AG04450 (cell line): ENCODE data around the gene FARP1. TPM values are rescaled to one million over a fixed set of nuclear protein-coding genes. Genes with fewer than 3 reads are reported as not detected.

Source experiments
- CTCF ChIA-PET: fragments of 300-600, 350-600 bp; formaldehyde crosslinking; extraction: SDS; loops from one replicate; lab custom pipeline; 2022; ENCODE audit warnings: antibody characterized with exemption, inconsistent platforms; lab: Charles Lee
- POLR2A ChIA-PET: fragments of 350-600 bp; formaldehyde crosslinking; extraction: SDS; loops from one replicate; lab custom pipeline; 2021; ENCODE audit warnings: antibody characterized with exemption, inconsistent platforms; lab: Yijun Ruan, JAX
- DNase-seq: peaks from one replicate; pipeline ENCODE4 v3.0.0-alpha.2; 2011; ENCODE audit warnings: low read depth, low spot score
- H3K27ac ChIP-seq: one replicate; pipeline ENCODE4 v1.5.1; 2012; ENCODE audit warnings: low read depth, low read length, control low read depth
- H3K27me3 ChIP-seq: one replicate; pipeline ENCODE4 v1.6.0; 2012; ENCODE audit warnings: low read length; ENCODE audit not compliant: control insufficient read depth, insufficient read depth
- H3K4me3 ChIP-seq: 2 replicates; pipeline ENCODE4 v1.5.1; 2011; ENCODE audit warnings: mild to moderate bottlenecking, low read depth, low read length, control low read depth
- H3K9me3 ChIP-seq: 2 replicates; pipeline ENCODE4 v1.5.1; 2012; ENCODE audit warnings: low read length; ENCODE audit not compliant: control insufficient read depth, insufficient read depth
- polyA plus RNA-seq: library from polyadenylated mRNA; depleted of rRNA; stranded (reverse); fragments of >200 nt; gene quantifications from 2 replicates; pipeline ENCODE4 v1.2.3, GENCODE V29; 2011
- TF ChIP-seq, protein P1 (sequence below): IDR thresholded peaks from 2 replicates; pipeline ENCODE4 v1.5.1; 2011; ENCODE audit warnings: low read depth, low read length, control low read depth, inconsistent platforms

FARP1 gene
- polyA plus RNA-seq, 1 experiment = 76.4 TPM

DNA sequence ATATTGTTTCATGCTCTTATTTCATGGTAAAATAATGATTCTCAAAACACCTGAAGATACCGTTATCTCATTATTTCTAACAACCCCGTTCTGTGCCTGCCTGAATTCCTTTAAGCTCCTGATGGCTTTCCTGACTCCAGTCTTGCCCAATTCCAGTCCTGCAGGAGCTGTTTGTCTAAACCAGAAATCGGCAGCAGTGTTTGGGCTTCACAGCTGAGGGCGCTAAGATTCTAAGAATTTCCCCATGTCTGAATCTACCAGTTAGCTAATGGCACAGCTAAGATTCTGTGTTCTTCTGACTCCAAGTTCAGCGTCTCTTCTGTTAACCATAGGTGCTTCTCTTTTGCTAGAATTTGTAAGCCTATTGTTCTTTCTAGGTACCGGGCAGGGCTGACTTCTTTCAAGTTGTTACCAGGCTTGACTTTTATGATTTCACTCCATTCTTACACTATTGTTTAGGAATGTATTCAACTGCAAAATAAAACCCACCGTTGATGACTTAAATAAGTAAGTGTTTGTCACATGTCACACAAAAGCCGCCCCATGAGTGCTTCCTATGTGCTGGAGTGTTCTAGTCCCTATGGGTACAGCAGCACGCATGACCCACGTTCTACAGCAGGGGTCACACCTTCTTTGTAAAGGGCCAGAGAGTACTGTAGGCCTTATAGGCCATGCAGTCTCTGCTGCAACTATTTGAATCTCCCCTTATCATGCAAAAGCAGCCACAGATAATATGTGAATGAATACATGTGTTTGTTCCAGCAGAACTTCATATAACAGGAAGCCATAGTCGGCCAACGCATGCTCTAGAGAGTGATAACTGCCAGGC, 202.4 kb downstream of the FARP1 start:
- TF ChIP-seq, protein P1, sequence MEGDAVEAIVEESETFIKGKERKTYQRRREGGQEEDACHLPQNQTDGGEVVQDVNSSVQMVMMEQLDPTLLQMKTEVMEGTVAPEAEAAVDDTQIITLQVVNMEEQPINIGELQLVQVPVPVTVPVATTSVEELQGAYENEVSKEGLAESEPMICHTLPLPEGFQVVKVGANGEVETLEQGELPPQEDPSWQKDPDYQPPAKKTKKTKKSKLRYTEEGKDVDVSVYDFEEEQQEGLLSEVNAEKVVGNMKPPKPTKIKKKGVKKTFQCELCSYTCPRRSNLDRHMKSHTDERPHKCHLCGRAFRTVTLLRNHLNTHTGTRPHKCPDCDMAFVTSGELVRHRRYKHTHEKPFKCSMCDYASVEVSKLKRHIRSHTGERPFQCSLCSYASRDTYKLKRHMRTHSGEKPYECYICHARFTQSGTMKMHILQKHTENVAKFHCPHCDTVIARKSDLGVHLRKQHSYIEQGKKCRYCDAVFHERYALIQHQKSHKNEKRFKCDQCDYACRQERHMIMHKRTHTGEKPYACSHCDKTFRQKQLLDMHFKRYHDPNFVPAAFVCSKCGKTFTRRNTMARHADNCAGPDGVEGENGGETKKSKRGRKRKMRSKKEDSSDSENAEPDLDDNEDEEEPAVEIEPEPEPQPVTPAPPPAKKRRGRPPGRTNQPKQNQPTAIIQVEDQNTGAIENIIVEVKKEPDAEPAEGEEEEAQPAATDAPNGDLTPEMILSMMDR = no peak
- no peak overlapping the region for H3K27ac ChIP-seq
- H3K27me3 ChIP-seq = no peaks in the 10 kb centered on the region
- no peaks in the 10 kb centered on the region for H3K9me3 ChIP-seq
- no peak for DNase-seq
- ChIA-PET CTCF (interaction anchor here (0.7 kb wide), 1 partner anchor 26 kb away, joined by 8 read pairs; no protein-coding TSS in a partner anchor), POLR2A (no interaction called here)
- no peak overlapping the region for H3K4me3 ChIP-seq

- Histone ChIP-seq H3K27me3 (no peaks in the 10 kb centered on the region), H3K9me3 (no peaks in the 10 kb centered on the region), H3K4me3 (no peak overlapping the region), H3K27ac (no peak overlapping the region)
- no peak for DNase-seq
- CTCF ChIA-PET = no interaction called here
- TF ChIP-seq, protein P1 = no peak
- POLR2A ChIA-PET = no interaction called here
These were observed 204.2 kb downstream of the FARP1 start for GRCh38 chr13:98346904-98347636.

- TF ChIP-seq, protein P1 = no peak
- H3K27ac ChIP-seq = no peak overlapping the region
- H3K27me3 ChIP-seq = no peaks in the 10 kb centered on the region
- ChIA-PET CTCF (no interaction called here), POLR2A (no interaction called here)
- no peak for DNase-seq
- H3K4me3 ChIP-seq = no peak overlapping the region
- H3K9me3 ChIP-seq = no peaks in the 10 kb centered on the region
These were observed 204.9 kb downstream of the FARP1 start for GRCh38 chr13:98347756-98348155.

GRCh38 chr13:98348466-98349200, 205.7 kb downstream of the FARP1 start:
- H3K4me3 ChIP-seq = no peak overlapping the region
- DNase-seq = no peak
- no peaks in the 10 kb centered on the region for H3K9me3 ChIP-seq
- CTCF ChIA-PET = interaction anchor here (1.0 kb wide), 1 partner anchor 16 kb away, joined by 3 read pairs; no protein-coding TSS in a partner anchor
- no peaks in the 10 kb centered on the region for H3K27me3 ChIP-seq
- POLR2A ChIA-PET = no interaction called here
- H3K27ac ChIP-seq = no peak overlapping the region
- TF ChIP-seq, protein P1 = no peak
